Calu3 (cell line): Measurements from ENCODE around the gene CELF4. TPM values are rescaled to one million over a fixed set of nuclear protein-coding genes. Genes with fewer than 3 reads are reported as not detected.

Experiments
- BruUV-seq: library from RNA; stranded (reverse); fragments of 400-500 nt; replicated peaks from 2 replicates; lab custom pipeline; 2021; lab: Mats Ljungman, UMichigan
- CTCF ChIA-PET: fragments of 300-600 bp; sonication (Branson Sonifier 250); formaldehyde crosslinking; loops from one replicate; lab custom pipeline; 2022; ENCODE audit warnings: antibody characterized with exemption; lab: Charles Lee
- DNase-seq: peaks from one replicate; pipeline ENCODE4 v3.0.0; 2022
- H3K27ac Mint-ChIP-seq: one replicate; pipeline ENCODE4 v1.8.0; 2022; ENCODE audit warnings: mixed read lengths; ENCODE audit not compliant: unreplicated experiment
- H3K27me3 Mint-ChIP-seq: one replicate; pipeline ENCODE4 v1.8.0; 2022; ENCODE audit warnings: mixed read lengths; ENCODE audit not compliant: unreplicated experiment
- H3K36me3 Mint-ChIP-seq: one replicate; pipeline ENCODE4 v1.8.0; 2022; ENCODE audit warnings: mild to moderate bottlenecking, moderate library complexity, mixed read lengths; ENCODE audit not compliant: insufficient read depth, unreplicated experiment
- H3K4me1 Mint-ChIP-seq: one replicate; pipeline ENCODE4 v1.8.0; 2022; ENCODE audit warnings: mild to moderate bottlenecking, low read depth, mixed read lengths; ENCODE audit not compliant: unreplicated experiment
- H3K4me3 Mint-ChIP-seq: one replicate; pipeline ENCODE4 v1.8.0; 2022; ENCODE audit warnings: mild to moderate bottlenecking, low read depth, moderate library complexity, mixed read lengths; ENCODE audit not compliant: unreplicated experiment
- H3K9me3 Mint-ChIP-seq: one replicate; pipeline ENCODE4 v1.8.0; 2022; ENCODE audit warnings: low read depth, mixed read lengths; ENCODE audit not compliant: unreplicated experiment
- CTCF ChIP-seq: fragments of 200-600 bp; IDR thresholded peaks from one replicate; pipeline ENCODE4 v1.8.0; 2022; ENCODE audit warnings: antibody characterized with exemption; ENCODE audit not compliant: unreplicated experiment
- intact Hi-C: fragments of 100-400 bp; cut with micrococcal nuclease; formaldehyde crosslinking; loops from one replicate; pipeline ENCODE4 v1.10.0; 2022; ENCODE audit not compliant: unreplicated experiment
- total RNA-seq: library from RNA; stranded (reverse); gene quantifications from 2 replicates; pipeline ENCODE4 v1.2.3, GENCODE V29; 2022

The CELF4 gene
- total RNA-seq, 1 experiment from 2014 or later: 7.8 TPM

DNA sequence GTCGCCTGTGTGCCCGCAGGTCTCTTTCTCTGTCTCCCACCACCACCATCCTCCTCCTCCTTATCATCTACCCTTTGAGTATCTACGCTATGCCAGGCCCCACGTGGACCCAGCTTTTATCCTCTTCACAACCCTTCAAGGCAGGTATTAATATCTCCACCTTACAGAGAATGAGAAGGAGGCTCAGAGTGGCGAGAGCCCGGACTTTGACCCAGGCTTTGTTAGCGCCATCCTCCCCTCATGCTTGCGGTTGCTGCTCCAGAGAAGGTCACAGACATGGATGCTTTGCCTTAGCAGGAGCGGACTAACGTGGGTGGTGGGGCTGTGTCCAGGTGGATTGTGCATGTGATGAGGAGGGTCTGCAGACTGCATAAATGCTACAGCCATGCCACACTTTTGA lies 119.8 kb downstream of the CELF4 start:
- no peak for TF ChIP-seq CTCF
- Mint-ChIP-seq H3K27me3 (peaks cover 100% of the 10 kb centered on the region), H3K4me3 (no peak overlapping the region), H3K36me3 (no peaks in the 10 kb centered on the region), H3K9me3 (no peaks in the 10 kb centered on the region), H3K4me1 (no peaks in the 10 kb centered on the region), H3K27ac (no peak overlapping the region)
- intact Hi-C loops: no loop called here
- DNase-seq: no peak
- CTCF ChIA-PET: no interaction called here
- BruUV-seq: no TSS peak

DNA sequence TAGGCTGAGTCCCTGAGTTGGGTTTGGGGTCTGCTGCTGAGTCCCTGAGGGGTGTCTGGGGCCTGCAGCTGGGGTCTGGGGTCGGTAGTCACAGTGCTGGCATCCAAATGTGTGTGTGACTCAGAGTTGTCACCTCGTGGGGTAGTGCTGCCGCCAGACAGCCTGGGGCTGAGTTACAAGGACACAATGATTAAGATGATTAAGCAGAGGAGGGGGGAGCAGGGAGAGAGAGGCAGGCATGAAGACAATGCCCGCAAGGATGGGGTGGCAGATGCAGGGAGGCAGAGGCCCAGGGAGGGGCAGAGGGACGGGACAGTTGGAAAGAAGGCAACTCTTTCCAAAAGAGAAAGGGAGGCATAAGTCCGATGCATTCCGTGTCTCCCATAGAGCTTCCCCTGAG lies 120.2 kb downstream of the CELF4 start:
- CTCF ChIA-PET: no interaction called here

DNA sequence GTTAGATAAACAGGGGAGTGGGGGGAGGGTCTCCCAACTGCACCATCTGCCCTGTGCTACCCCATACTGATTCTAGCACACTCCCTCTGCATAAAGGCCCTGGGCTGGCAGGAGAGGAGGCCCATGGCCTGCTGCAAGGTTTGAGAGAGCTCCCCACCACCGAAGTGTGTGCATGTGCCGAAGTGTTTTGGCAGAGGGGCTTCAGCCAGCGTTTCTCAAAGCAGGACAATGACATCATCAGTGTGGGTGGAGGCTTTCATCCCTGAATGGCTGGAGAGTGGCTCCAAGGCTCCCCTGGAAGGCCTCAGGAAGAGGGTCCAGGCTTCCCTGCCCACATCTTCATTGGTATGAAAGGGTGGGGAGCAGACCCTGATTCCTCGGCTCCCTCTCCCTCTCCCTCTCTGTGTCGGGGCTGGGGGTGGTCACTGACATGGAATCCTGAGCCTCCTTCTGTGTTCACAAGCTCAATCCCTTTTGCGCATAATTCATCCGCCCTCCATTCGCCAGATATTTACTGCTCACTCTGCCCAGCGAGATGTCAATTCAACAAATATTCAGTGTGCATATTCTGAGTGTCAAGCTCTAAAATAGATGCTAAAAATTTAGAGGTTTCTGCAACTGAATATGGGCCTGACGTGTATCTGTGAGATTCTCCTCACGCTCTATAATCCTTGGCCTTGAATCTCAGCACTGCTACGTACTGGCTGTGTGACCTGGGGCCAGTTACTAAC lies 122.1 kb downstream of the CELF4 start:
- H3K9me3 Mint-ChIP-seq: no peaks in the 10 kb centered on the region
- intact Hi-C loops: loop anchor here (1.0 kb wide), 1 partner anchor 96 kb away; no protein-coding TSS in a partner anchor
- H3K4me1 Mint-ChIP-seq: no peaks in the 10 kb centered on the region
- H3K27me3 Mint-ChIP-seq: peaks cover 100% of the 10 kb centered on the region
- H3K27ac Mint-ChIP-seq: no peak overlapping the region
- CTCF ChIA-PET: no interaction called here
- no peak for DNase-seq
- BruUV-seq: no TSS peak
- H3K36me3 Mint-ChIP-seq: no peaks in the 10 kb centered on the region
- no peak overlapping the region for H3K4me3 Mint-ChIP-seq
- no peak for TF ChIP-seq CTCF

More for the DNA sequence above, 120.2 kb downstream of the CELF4 start:
- intact Hi-C loops: no loop called here
- Mint-ChIP-seq H3K36me3 (no peaks in the 10 kb centered on the region), H3K4me1 (no peaks in the 10 kb centered on the region), H3K27me3 (peaks cover 100% of the 10 kb centered on the region), H3K9me3 (no peaks in the 10 kb centered on the region), H3K4me3 (no peak overlapping the region), H3K27ac (no peak overlapping the region)
- BruUV-seq: no TSS peak
- no peak for DNase-seq
- TF ChIP-seq CTCF: no peak

DNA sequence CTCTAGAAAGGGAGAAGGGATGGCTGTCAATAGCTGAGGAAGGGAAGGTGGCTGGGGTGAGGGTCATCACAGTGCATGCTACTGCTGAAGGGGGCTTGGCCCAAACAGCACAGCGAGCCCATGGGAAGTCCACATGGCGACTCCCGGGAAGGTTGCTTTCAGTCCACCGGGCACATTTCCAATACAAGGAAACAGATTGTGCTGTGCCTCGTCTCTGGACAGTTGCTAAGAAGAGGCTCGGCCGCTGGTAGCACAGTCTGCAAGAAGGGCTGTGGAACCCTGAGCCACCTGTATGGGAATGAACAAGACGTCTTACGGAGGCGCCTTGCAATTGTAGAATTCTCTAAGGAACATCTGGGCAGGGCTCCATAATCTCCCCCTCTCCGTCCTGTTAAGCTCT lies 123.1 kb downstream of the CELF4 start:
- Mint-ChIP-seq H3K9me3 (no peaks in the 10 kb centered on the region), H3K4me1 (no peaks in the 10 kb centered on the region), H3K36me3 (no peaks in the 10 kb centered on the region), H3K27me3 (peaks cover 100% of the 10 kb centered on the region), H3K4me3 (no peak overlapping the region), H3K27ac (no peak overlapping the region)
- BruUV-seq: no TSS peak
- no peak for TF ChIP-seq CTCF
- CTCF ChIA-PET: interaction anchor here (0.6 kb wide), 1 partner anchor 150 kb away, joined by 3 read pairs; no protein-coding TSS in a partner anchor
- intact Hi-C loops: no loop called here
- DNase-seq: no peak
